ENCODE results near the gene PDE8B.

Gene PDE8B

GRCh38 chr5:77418601-77419581, 208.4 kb downstream of the PDE8B start:
- no peak overlapping the region for H3K4me3 ChIP-seq (replicated peaks; ENCODE audit: low read depth, low read length)
- peak; percentile 16 for DNase-seq (ENCODE audit: low read depth)
- TF ChIP-seq CTCF (IDR thresholded peaks at IDR 0.05; ENCODE audit: low read length, missing control alignments), result no peak

- no peak for TF ChIP-seq CTCF (IDR thresholded peaks at IDR 0.05; ENCODE audit: low read length, missing control alignments)
- DNase-seq (ENCODE audit: low read depth), result no peak
- no peak overlapping the region for H3K4me3 ChIP-seq (replicated peaks; ENCODE audit: low read depth, low read length)
Measured at GRCh38 chr5:77419644-77420582, 209.4 kb downstream of the PDE8B start.

- no peak for DNase-seq (ENCODE audit: low read depth)
- no peak for TF ChIP-seq CTCF (IDR thresholded peaks at IDR 0.05; ENCODE audit: low read length, missing control alignments)
- H3K4me3 ChIP-seq (replicated peaks; ENCODE audit: low read depth, low read length), result no peak overlapping the region
Measured at GRCh38 chr5:77420940-77421339, 210.5 kb downstream of the PDE8B start.

- no peak overlapping the region for H3K4me3 ChIP-seq (replicated peaks; ENCODE audit: low read depth, low read length)
- DNase-seq (ENCODE audit: low read depth), result no peak
- TF ChIP-seq CTCF (IDR thresholded peaks at IDR 0.05; ENCODE audit: low read length, missing control alignments), result no peak
Measured at GRCh38 chr5:77423022-77423750, 212.7 kb downstream of the PDE8B start.

- no peak for TF ChIP-seq CTCF (IDR thresholded peaks at IDR 0.05; ENCODE audit: low read length, missing control alignments)
- no peak overlapping the region for H3K4me3 ChIP-seq (replicated peaks; ENCODE audit: low read depth, low read length)
- no peak for DNase-seq (ENCODE audit: low read depth)
Measured at GRCh38 chr5:77424921-77425320, 214.4 kb downstream of the PDE8B start.

GRCh38 chr5:77425420-77425819, 214.9 kb downstream of the PDE8B start:
- no peak for DNase-seq (ENCODE audit: low read depth)
- H3K4me3 ChIP-seq (replicated peaks; ENCODE audit: low read depth, low read length), result no peak overlapping the region
- TF ChIP-seq CTCF (IDR thresholded peaks at IDR 0.05; ENCODE audit: low read length, missing control alignments), result no peak

Measured in fibroblast of pulmonary artery (primary cell).